Esophagus (tissue), 2 donors: ENCODE data around the gene SORCS2. TPM values are rescaled to one million over a fixed set of nuclear protein-coding genes. Genes with fewer than 3 reads are reported as not detected.

Experiments used
- H3K27ac ChIP-seq, 2 donors: one replicate each; pipeline ENCODE4 v1.5.1; 2013; ENCODE audit warnings: low read depth in 2 of 2, mild to moderate bottlenecking in 2 of 2, inconsistent platforms in 1 of 2, low read length in 1 of 2, moderate library complexity in 1 of 2
- H3K27me3 ChIP-seq, 2 donors: one replicate each; pipeline ENCODE4 v1.6.1; 2013; ENCODE audit warnings: low read length in 2 of 2, control low read depth in 1 of 2, mild to moderate bottlenecking in 1 of 2; ENCODE audit not compliant: insufficient read depth in 2 of 2, control insufficient read depth in 1 of 2
- H3K36me3 ChIP-seq, 2 donors: one replicate each; pipeline ENCODE4 v1.6.1; 2013; ENCODE audit warnings: low read length in 1 of 2; ENCODE audit not compliant: control insufficient read depth in 2 of 2, insufficient read depth in 2 of 2
- H3K4me1 ChIP-seq, 2 donors: one replicate each; pipeline ENCODE4 v1.6.1; 2013; ENCODE audit warnings: low read length in 1 of 2; ENCODE audit not compliant: control insufficient read depth in 2 of 2, insufficient read depth in 2 of 2
- H3K4me3 ChIP-seq, 2 donors: one replicate each; pipeline ENCODE4 v1.5.1; 2013; ENCODE audit warnings: low read length in 2 of 2, mild to moderate bottlenecking in 2 of 2, low read depth in 1 of 2, moderate library complexity in 1 of 2
- H3K9me3 ChIP-seq, 2 donors: one replicate each; pipeline ENCODE4 v1.6.1; 2013; ENCODE audit warnings: mild to moderate bottlenecking in 2 of 2, low read depth in 1 of 2, low read length in 1 of 2, moderate library complexity in 1 of 2; ENCODE audit not compliant: control insufficient read depth in 2 of 2, insufficient read depth in 1 of 2
- WGBS, 2 donors: extraction: QIAGEN DNeasy Blood & Tissue Kit; methylation state at CpG; one replicate each; pipeline ENCODE4 v1.1.7; 2013; 5-methylcytosine and 5-hydroxymethylcytosine counted together
- polyA plus RNA-seq, 2 donors: library from polyadenylated mRNA; stranded (reverse); fragments of 200-250 nt; gene quantifications; one replicate each; pipeline ENCODE4 v1.2.3, GENCODE V29; 2013
- donor health status: healthy with polysubstance abuse.
- donor health status: Bipolar disorder and iron deficiency.

SORCS2 gene
- polyA plus RNA-seq, 2 donors = 1.1 to 1.2 TPM

DNA sequence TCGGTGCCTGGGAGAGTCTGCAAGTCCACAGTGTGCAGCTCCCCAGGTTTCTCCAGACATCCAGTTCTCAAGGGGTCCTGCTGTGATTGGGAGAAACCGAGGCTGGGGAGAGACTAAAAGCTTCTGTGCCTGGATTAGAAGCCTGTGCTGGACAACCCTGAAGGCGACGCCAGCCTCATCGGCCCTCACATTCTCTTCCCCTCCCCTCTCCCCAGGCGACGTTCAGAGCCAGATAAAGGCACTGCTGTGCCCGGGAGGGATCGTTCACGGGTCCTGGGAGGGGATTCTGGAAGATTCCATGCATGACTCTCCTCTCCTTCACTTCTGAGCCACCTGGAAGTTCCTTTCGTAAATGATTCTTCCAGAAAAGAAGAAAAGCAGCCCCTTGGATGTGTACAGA lies 114.6 kb downstream of the SORCS2 start:
- Histone ChIP-seq H3K27me3 (no peaks in the 10 kb centered on the region), H3K36me3 (no peaks in the 10 kb centered on the region), H3K4me1 (no peaks in the 10 kb centered on the region), H3K9me3 (no peaks in the 10 kb centered on the region), H3K27ac (no peak overlapping the region), H3K4me3 (no peak overlapping the region)
- WGBS, 2 donors = 68 to 69% methylated on average over 11 of the region's 11 CpGs

DNA sequence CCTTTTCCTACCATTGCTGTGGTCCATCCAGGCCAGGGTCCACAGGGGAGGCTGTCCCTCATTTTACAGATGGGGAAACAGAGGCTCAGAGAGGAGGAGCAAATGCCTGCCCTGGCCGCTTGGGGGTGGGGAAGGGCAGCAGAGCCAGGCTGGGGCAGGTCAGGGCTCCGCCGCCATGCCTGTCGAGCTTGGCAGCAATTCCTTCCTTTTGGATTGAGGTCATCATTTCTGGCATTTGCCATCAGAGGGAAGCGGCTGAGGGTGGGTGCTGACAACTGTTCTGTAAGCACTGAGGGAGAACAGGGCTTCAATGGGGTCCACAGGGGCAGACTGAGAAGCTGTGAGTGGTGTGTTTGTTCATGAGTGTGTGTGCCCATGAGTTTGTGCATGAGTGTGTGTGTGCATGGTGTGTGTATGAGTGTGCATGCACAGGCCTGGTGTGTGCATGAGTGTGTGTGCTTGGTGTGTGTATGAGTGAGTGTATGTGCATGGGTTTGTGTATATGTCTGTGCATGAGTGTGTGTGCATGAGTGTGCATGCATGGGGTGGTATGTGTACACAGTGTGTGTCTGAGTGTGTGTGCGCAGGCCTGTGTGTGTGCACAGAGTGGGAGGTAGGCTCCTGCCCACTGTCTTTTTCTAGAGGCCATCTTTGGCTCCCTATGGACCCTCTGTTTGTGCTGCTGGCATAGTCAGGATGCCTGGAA lies 115.2 kb downstream of the SORCS2 start:
- WGBS, 2 donors = 49 to 63% methylated on average over 6 of the region's 6 CpGs
- Histone ChIP-seq H3K9me3 (peaks cover 0 to 2% of the 10 kb centered on the region in 2 donors), H3K36me3 (no peaks in the 10 kb centered on the region), H3K27me3 (no peaks in the 10 kb centered on the region), H3K27ac (no peak overlapping the region), H3K4me3 (no peak overlapping the region), H3K4me1 (no peaks in the 10 kb centered on the region)

GRCh38 chr4:7309181-7309580 lies 116.8 kb downstream of the SORCS2 start:
- H3K4me3 ChIP-seq = no peak overlapping the region
- 48 to 56% methylated on average over 13 of the region's 13 CpGs for whole genome bisulfite sequencing, 2 donors
- no peaks in the 10 kb centered on the region for H3K4me1 ChIP-seq
- H3K27ac ChIP-seq = no peak overlapping the region
- no peaks in the 10 kb centered on the region for H3K36me3 ChIP-seq
- H3K27me3 ChIP-seq = no peaks in the 10 kb centered on the region
- peaks cover 0 to 2% of the 10 kb centered on the region in 2 donors for H3K9me3 ChIP-seq

DNA sequence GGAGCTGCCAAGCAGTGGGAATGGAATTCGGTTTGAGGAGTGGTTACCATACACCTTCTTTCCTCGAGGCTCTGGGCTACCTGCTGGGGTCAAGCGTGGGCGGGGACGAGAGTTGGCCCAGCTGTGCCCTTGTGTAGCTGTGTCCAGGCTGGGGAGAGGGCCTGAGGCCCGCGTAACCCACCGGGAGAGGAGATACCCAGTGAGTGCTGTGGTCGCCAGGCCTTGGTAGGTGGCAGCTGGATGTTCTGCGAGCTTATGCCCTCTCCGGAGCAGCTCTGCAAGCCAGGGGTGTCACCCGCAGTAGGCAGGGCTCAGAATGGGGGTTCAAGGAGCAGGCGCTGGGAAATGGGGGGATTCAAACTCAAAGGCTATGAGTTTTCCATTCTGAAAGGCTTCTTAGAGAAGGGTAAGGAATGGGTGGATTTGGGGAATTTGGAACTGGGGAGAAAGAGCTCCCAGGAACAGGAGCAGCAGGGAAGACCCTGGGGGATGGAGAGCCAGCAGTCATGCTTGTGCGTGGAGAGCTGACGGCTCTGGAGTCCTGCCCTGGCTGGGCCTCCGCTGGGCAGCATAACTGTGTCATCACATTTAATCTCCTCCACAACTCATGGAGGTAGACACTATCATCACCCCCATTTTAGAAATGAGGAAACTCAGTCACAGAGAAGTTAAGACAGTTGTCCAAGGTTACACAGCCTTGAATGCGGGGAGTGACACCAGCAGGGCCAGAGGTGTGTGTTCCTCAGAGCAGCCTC lies 117.5 kb downstream of the SORCS2 start:
- 75 to 82% methylated on average over 17 of the region's 17 CpGs for WGBS, 2 donors
- Histone ChIP-seq H3K4me3 (no peak overlapping the region), H3K36me3 (no peaks in the 10 kb centered on the region), H3K9me3 (peaks cover 0 to 2% of the 10 kb centered on the region in 2 donors), H3K27ac (no peak overlapping the region), H3K4me1 (no peaks in the 10 kb centered on the region), H3K27me3 (no peaks in the 10 kb centered on the region)

GRCh38 chr4:7310451-7310850 lies 118.1 kb downstream of the SORCS2 start:
- Histone ChIP-seq H3K9me3 (peaks cover 0 to 2% of the 10 kb centered on the region in 2 donors), H3K36me3 (no peaks in the 10 kb centered on the region), H3K27me3 (no peaks in the 10 kb centered on the region), H3K4me1 (no peaks in the 10 kb centered on the region), H3K27ac (no peak overlapping the region), H3K4me3 (no peak overlapping the region)
- WGBS, 2 donors = 69 to 76% methylated on average over 12 of the region's 12 CpGs

DNA sequence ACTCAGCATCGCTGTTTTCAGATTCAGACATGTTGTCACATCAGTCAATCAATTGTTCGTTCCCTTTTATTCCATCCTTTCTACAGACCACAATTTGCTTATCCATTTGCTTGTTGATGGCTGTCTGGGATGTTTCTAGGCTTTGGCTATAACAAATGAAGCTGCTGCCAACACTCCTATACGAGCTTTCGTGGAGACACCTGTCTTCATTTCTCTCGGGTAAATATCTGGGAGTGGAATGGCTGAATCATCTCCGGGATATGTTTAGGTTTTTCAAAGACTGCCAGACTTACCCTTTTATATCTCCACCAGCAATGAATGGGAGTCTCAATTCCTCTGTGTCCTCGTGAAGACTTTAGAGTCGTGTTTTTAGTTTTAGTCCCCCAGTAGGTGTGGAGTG lies 118.9 kb downstream of the SORCS2 start:
- WGBS, 2 donors = 69 to 70% methylated on average over 8 of the region's 8 CpGs
- H3K9me3 ChIP-seq = peaks cover 0 to 2% of the 10 kb centered on the region in 2 donors
- H3K36me3 ChIP-seq = no peaks in the 10 kb centered on the region
- no peak overlapping the region for H3K27ac ChIP-seq
- no peaks in the 10 kb centered on the region for H3K27me3 ChIP-seq
- no peaks in the 10 kb centered on the region for H3K4me1 ChIP-seq
- no peak overlapping the region for H3K4me3 ChIP-seq

- Histone ChIP-seq H3K4me3 (no peak overlapping the region), H3K4me1 (no peaks in the 10 kb centered on the region), H3K27me3 (no peaks in the 10 kb centered on the region), H3K36me3 (no peaks in the 10 kb centered on the region), H3K27ac (no peak overlapping the region), H3K9me3 (peaks cover 0 to 2% of the 10 kb centered on the region in 2 donors)
- 86 to 89% methylated on average over 7 of the region's 7 CpGs for WGBS, 2 donors
These were observed 120.4 kb downstream of the SORCS2 start for GRCh38 chr4:7312691-7313090.

DNA sequence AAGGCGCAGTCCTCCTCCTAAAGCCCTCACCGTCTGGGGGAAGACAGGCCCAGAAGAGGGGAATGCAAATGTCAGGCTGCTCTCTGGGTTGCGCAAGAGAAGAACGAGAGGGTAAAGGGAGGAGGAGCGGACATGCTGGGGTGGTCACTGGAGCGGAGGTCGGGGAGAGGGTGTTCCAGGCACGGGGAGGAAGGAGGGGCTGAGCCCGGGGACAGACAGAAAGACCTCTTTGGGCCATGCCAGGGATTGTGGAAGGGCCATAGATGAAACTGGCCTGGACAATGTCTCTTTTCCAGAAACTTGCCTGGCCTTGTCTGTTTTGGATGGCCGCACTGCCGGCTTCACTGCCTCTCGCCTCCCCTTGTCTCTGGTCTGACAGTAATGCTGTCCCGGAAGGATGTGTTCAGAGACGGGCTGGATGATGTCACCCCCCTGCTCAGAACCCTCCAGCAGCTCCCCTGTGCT lies 121.0 kb downstream of the SORCS2 start:
- Histone ChIP-seq H3K9me3 (peaks cover 0 to 2% of the 10 kb centered on the region in 2 donors), H3K27ac (no peak overlapping the region)
- 69 to 72% methylated on average over 14 of the region's 14 CpGs for WGBS, 2 donors

GRCh38 chr4:7313991-7314390 lies 121.7 kb downstream of the SORCS2 start:
- WGBS, 2 donors = 86 to 91% methylated on average over 11 of the region's 11 CpGs
- Histone ChIP-seq H3K27me3 (no peaks in the 10 kb centered on the region), H3K27ac (no peak overlapping the region), H3K4me3 (no peak overlapping the region), H3K4me1 (no peaks in the 10 kb centered on the region), H3K9me3 (peaks cover 0 to 2% of the 10 kb centered on the region in 2 donors), H3K36me3 (no peaks in the 10 kb centered on the region)

More for the DNA sequence above, 121.0 kb downstream of the SORCS2 start:
- Histone ChIP-seq H3K4me3 (no peak overlapping the region), H3K4me1 (no peaks in the 10 kb centered on the region), H3K36me3 (no peaks in the 10 kb centered on the region), H3K27me3 (no peaks in the 10 kb centered on the region)
